DMS153 treated with DMSO at 0.1 percent for 48 hours (cell line): Measurements from ENCODE around the gene SH3YL1.
"Not testable (repeated sequence)": the region's sequence is repeated elsewhere in the genome, so short reads cannot be mapped to it uniquely, and the experiment has no call there.

Experiments
- DNase-seq: peaks from one replicate; lab custom pipeline; 2025; ENCODE audit not compliant: unreplicated experiment; lab: John Stamatoyannopoulos, UW

Gene SH3YL1

GRCh38 chr2:184695-185094 lies 79.1 kb downstream of the SH3YL1 start:
- no peak for DNase-seq

DNA sequence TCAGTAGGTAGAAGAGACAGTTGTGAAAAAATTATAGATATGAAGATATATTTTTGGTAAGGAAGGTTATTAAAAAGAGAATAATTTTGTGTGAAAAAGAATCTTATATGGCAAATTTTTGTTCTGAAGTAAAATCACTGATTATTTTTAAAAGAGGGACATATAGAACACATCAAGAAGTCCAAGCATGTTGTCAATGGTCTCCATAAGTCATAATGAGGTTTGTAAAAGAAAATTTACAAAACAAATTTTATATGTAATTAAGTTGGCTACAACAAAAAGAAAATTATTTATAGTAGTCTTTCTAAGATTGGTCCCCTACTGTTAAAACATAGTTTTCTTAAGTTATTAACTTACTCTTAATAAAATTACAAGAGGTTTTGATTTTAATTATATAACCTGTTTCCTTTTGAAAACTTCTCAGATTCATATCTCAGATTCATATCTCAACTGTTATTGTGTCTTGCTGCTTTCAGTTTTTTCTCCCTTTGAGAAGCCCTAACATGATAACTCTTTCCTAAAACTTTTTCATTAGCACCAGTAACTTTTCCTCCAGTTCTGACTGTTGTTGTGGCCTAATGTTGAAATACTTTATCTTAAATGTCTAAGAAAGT lies 81.2 kb downstream of the SH3YL1 start:
- DNase-seq: no peak

GRCh38 chr2:180311-180710 lies 83.5 kb downstream of the SH3YL1 start:
- no peak for DNase-seq

DNA sequence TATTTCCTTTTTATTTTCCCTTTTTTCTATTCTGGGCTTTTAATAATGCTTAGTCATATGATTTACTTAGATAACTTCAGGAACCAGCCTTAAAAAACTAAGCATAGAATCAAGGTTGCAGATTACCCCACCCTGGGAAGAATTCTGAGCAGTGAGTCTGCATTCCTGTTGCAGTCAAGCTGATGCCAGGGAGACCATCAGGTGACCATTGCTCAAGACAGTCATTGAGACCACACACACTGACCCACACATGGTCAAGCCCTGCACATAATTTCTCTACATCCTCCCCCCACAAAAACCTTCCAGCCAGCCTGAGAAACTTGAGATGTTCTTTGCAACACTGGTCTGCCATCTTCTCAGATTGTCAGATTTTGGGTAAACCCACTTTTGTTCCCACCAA lies 83.9 kb downstream of the SH3YL1 start:
- DNase-seq: no peak

DNA sequence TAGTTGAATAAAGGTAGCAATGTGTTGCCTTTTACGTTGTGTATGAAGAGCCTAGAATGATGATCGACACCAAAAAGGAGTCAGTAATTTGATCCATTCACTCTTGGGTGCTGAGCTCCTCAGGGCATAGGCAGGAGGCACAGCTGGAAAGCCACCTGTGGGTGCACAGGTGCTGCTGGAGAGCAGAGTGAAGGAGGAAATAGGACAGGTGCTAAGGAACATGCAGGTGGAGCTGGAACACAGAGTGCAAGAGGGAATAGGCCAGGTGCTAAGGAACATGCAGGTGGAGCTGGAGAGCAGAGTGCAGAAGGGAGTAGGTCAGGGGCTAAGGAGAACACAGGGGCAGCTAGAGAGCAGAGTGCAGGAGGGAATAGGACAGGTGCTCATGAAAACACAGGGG lies 86.1 kb downstream of the SH3YL1 start:
- DNase-seq: no peak

DNA sequence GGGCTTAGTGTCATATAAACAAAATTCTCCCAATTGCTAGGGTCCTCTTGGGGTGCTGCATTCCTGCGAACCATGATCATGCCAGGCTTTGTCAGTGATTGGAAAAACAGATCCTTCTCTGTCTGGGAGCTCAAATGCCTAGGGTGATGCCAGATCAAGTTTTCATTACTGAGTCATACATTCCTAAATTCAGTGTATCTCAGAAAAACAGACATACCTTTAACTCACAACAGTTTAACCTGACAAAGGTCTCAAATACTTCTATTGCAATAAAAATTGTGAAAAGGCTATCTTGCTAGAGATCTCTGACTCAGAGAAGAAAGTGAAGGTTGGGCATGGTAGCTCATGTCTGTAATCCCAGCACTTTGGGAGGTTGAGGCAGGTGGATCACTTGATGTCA lies 86.9 kb downstream of the SH3YL1 start:
- no peak for DNase-seq

GRCh38 chr2:175880-176820 lies 87.7 kb downstream of the SH3YL1 start:
- no peak for DNase-seq

DNA sequence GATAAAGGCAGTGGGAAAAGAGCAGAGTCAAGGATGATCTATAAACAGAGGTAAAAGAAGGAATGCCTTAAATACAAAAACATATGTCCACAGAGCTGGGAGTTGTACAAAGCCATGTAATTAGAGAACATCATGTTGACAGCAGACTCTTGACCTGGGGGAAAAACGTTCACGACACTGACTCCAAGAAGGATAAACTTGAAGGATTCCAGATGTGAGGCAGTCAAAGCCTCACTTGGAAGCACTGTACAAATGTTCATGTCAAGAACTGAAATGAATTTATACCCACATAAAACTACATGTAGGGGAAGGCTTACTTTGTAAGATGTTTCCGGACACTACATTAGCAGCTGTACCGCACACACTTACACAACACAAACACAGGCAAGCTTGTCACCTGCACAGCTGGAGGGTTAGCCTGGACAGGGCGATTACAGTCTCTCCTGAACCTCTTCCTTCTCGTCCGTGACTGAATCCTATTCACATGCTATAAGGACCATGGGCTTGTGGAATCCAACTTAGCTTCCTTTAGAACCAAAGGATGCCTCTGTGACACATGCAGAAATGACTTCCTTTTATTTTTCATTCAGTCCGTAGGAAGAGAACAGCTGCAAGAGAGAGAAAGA lies 88.6 kb downstream of the SH3YL1 start:
- DNase-seq: no peak

GRCh38 chr2:172120-172519 lies 91.7 kb downstream of the SH3YL1 start:
- not testable (repeated sequence) for DNase-seq

DNA sequence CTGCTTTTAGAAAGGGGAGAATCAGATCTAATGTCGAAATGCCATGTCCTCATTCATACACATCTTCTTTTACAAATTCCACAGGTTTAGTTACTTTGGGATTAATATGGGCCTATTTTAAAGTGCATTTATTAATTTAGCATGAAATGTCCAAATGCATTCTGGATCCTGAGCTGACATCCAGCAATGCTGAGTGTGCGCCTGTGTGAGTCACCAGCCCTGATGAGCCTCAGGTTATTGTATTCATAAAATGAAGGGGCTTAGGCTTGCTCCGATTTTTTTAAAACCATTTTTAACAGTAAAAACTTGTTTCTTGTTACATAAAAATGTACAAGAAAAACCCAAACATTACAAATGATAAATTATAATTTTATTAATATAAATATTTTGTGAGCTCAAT lies 94.1 kb downstream of the SH3YL1 start:
- no peak for DNase-seq
